Heart left ventricle (tissue), 13 donors: ENCODE measurements around the gene MPPE1.

Experiments used
- POLR2A ChIP-seq, 2 donors: fragments of 450-650 bp; IDR thresholded peaks; one replicate each; pipeline ENCODE4 v1.6.1; 2017; ENCODE audit warnings: antibody characterized with exemption in 2 of 2, mild to moderate bottlenecking in 2 of 2, moderate library complexity in 2 of 2
- TF ChIP-seq, protein P1 (sequence below), 12 donors: fragments of 200-600 bp; sonication (generic) in 4 of 12; IDR thresholded peaks; one replicate each; pipeline versions ENCODE4 v1.5.0 to v1.8.0; 2018 to 2022; ENCODE audit warnings: antibody characterized with exemption in 12 of 12, mild to moderate bottlenecking in 5 of 12
- donor health status: ischemic (EF 13 %, LVEDD 7.1; RV severe dilation, severe dysfunction).
- donor health status: DM: no; HTN: yes; CAD: no.
- donor health status: DM: no; HTN: no; CAD: no.
- donor health status: ischemic (EF 25% LVEDD 6.9; RV normal size, moderate dysfunction).
- donor health status: ischemic (EF 25% LVEDD 5.7; RV mildly dilated, moderate dysfunction).
- donor health status: ischemic (EF 35%, LVEDD 5.7; RV mildly dilated, moderate dysfunction).
- donor health status: nonischemic (EF 11% LVEDD 7.7; RV severe dilation, severe dysfunction).
- donor health status: DM: yes; HTN: yes; CAD: no.
- donor health status: PGD.
- donor health status: ischemic (EF 29% LVEDD 5.4; RV normal size, mild dysfunction).
- donor health status: nonischemic (EF 23%, LVEDD 6.1; RV moderate dilation, normal function).

DNA sequence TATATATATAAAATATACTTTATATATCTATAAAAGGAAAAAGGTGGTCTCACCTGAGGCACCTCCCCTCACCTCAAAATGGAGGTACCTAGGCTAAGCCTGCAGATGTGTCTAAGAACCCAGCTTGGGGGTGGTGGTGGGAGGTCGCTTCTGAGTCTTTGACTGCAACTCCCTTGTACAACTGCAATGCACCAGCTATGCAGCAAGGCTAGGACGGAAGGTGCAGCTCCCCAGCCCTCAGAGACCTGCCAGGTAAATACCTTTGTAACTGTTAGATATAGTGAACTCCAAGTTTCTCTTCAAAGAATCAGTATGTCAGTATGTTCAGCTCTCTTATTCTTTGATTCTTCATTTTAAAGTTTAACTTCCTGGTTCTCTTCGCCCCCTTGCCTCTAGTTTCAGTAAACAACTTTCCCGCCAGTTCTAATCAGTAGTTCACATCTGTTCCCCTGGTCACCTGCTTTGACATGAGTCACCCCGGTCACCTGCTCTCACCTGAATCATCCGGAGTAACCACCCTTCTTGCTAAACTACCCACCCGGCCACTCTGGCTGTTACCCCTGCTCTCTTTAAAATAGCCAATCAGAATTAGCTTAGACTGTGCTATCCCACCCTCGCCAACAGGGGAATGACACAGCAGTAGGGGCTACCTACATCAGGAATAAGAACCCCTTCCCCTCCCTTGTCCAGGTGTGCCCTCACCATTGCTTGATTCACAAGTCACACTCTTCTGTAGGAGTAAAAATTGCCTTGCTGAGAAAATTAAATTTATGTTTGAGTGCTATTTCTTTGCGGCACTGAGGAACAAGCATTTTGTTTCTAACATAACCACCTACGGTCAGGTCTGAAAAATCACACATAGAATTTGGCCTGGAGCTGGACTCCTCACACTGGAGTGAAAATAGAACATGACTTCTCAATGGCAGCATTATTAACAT lies 48.5 kb upstream of the MPPE1 start:
- TF ChIP-seq, protein P1, sequence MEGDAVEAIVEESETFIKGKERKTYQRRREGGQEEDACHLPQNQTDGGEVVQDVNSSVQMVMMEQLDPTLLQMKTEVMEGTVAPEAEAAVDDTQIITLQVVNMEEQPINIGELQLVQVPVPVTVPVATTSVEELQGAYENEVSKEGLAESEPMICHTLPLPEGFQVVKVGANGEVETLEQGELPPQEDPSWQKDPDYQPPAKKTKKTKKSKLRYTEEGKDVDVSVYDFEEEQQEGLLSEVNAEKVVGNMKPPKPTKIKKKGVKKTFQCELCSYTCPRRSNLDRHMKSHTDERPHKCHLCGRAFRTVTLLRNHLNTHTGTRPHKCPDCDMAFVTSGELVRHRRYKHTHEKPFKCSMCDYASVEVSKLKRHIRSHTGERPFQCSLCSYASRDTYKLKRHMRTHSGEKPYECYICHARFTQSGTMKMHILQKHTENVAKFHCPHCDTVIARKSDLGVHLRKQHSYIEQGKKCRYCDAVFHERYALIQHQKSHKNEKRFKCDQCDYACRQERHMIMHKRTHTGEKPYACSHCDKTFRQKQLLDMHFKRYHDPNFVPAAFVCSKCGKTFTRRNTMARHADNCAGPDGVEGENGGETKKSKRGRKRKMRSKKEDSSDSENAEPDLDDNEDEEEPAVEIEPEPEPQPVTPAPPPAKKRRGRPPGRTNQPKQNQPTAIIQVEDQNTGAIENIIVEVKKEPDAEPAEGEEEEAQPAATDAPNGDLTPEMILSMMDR (IDR thresholded peaks at IDR 0.05) = no peak
- no peak for TF ChIP-seq POLR2A (IDR thresholded peaks at IDR 0.05)
